Spleen (tissue), 11 donors: ENCODE results near the gene UBA7. TPM values are rescaled to one million over a fixed set of nuclear protein-coding genes. Genes with fewer than 3 reads are reported as not detected.

Experiments
- microRNA-seq, 3 donors: library from miRNA; unstranded; fragments of <30 nt; microRNA quantifications; one replicate each; pipeline versions ENCODE4 to v1.1.0, GENCODE V29; 2019 to 2020
- polyA plus RNA-seq, 3 donors: library from polyadenylated mRNA; stranded (reverse); fragments of 200-250 nt; gene quantifications; one replicate each; pipeline ENCODE4 v1.2.1, GENCODE V29; 2013
- small RNA-seq, 4 donors: library from RNA; depleted of rRNA; stranded (forward); fragments of <200 nt; gene quantifications; one replicate each; pipeline ENCODE3, GENCODE V24; 2016
- total RNA-seq, 7 donors: library from RNA; depleted of rRNA in 3 of 7; stranded (reverse); fragments of >200 nt in 3 of 7; fragmentation: NEBNext Ultra II Directional in 4 of 7; extraction: Animal tissue kit (Norgen Biotek cat#: 25700) in 4 of 7; gene quantifications; one replicate each; pipeline versions ENCODE4 v1.1.0 to v1.2.1, GENCODE V29; 2016 to 2021
- donor health status: healthy with polysubstance abuse.
- donor health status: DM: no; HTN: no; CAD: no; lungs with moderate emphysema.
- donor health status: DM: no; HTN: no; CAD: no.
- donor health status: Bipolar disorder and iron deficiency.
- donor health status: healthy.
- donor health status: DM: no; HTN: no; CAD: no.
- donor health status: DM: yes; HTN: yes; CAD: no.

UBA7 gene
- total and polyA plus RNA-seq, 10 donors, result 91.1 to 231 (median 220) TPM

Small RNA genes within 50 kb of the gene (microRNA-seq; reads per million reads assigned to microRNA genes)
- gene MIR5193, result 1.7 to 3.2 (median 2.5) reads per million in 3 donors

Small RNA genes within 50 kb of the gene (small RNA-seq; reads per million reads assigned to genes)
- 0 reads per million in 4 donors for gene COX6CP14
- 0 reads per million in 4 donors for gene RN7SL217P

Other genes with a start within 250 kb of the UBA7 start
- 10 to 100 TPM; 63.1 to 89.5 (median 78.7) TPM for gene APEH, start 139.6 kb downstream of the UBA7 start, total RNA-seq
- 10 to 100 TPM; 29.6 to 46.0 (median 42.7) TPM for gene APEH, start 139.6 kb downstream of the UBA7 start, polyA plus RNA-seq
- gene MST1, start 124.5 kb downstream of the UBA7 start, total RNA-seq, result 10 to 100 TPM; 17.0 to 26.9 (median 21.1) TPM
- gene MST1, start 124.5 kb downstream of the UBA7 start, polyA plus RNA-seq, result 10 to 100 TPM; 28.0 to 65.8 (median 43.4) TPM
- 10 to 100 TPM; 34.9 to 57.5 (median 48.1) TPM for gene RNF123, start 124.4 kb downstream of the UBA7 start, total RNA-seq
- 10 to 100 TPM; 11.6 to 22.5 (median 18.0) TPM for gene RNF123, start 124.4 kb downstream of the UBA7 start, polyA plus RNA-seq
- gene AMIGO3, start 94.3 kb downstream of the UBA7 start, total RNA-seq, result 1 to 10 TPM in 2 of 7 donors, under 1 TPM in 1, not detected in 4; 0.23 to 1.6 (median 1.4) TPM
- 1 to 10 TPM in 1 of 3 donors, under 1 TPM in 2; 0.52 to 1.1 (median 0.79) TPM for gene AMIGO3, start 94.3 kb downstream of the UBA7 start, polyA plus RNA-seq
- gene GMPPB, start 90.0 kb downstream of the UBA7 start, total RNA-seq, result 10 to 100 TPM; 24.0 to 34.3 (median 30.0) TPM
- gene GMPPB, start 90.0 kb downstream of the UBA7 start, polyA plus RNA-seq, result 10 to 100 TPM; 10.8 to 21.2 (median 11.1) TPM
- 10 to 100 TPM; 40.7 to 56.0 (median 51.4) TPM for gene IP6K1, start 27.4 kb downstream of the UBA7 start, total RNA-seq
- 10 to 100 TPM in 1 of 3 donors, 1 to 10 TPM in 2; 8.6 to 21.4 (median 9.8) TPM for gene IP6K1, start 27.4 kb downstream of the UBA7 start, polyA plus RNA-seq
- not detected for gene CDHR4, start 14.1 kb downstream of the UBA7 start, total RNA-seq
- gene CDHR4, start 14.1 kb downstream of the UBA7 start, polyA plus RNA-seq, result under 1 TPM in 2 of 3 donors, not detected in 1; 0.06 to 0.29 TPM
- gene INKA1, start 10.7 kb downstream of the UBA7 start, total RNA-seq, result 10 to 100 TPM in 3 of 7 donors, 1 to 10 TPM in 4; 2.8 to 14.9 (median 7.5) TPM
- gene INKA1, start 10.7 kb downstream of the UBA7 start, polyA plus RNA-seq, result 10 to 100 TPM; 17.3 to 30.6 (median 21.5) TPM
- gene TRAIP, start 42.6 kb upstream of the UBA7 start, total RNA-seq, result 1 to 10 TPM; 2.5 to 4.3 (median 3.9) TPM
- 1 to 10 TPM; 2.1 to 3.5 (median 2.8) TPM for gene TRAIP, start 42.6 kb upstream of the UBA7 start, polyA plus RNA-seq
- not detected for gene CAMKV, start 56.0 kb upstream of the UBA7 start, total RNA-seq
- gene CAMKV, start 56.0 kb upstream of the UBA7 start, polyA plus RNA-seq, result not detected
- gene MST1R, start 89.9 kb upstream of the UBA7 start, total RNA-seq, result 1 to 10 TPM; 1.1 to 7.7 (median 2.9) TPM
- 1 to 10 TPM; 2.8 to 3.4 (median 3.2) TPM for gene MST1R, start 89.9 kb upstream of the UBA7 start, polyA plus RNA-seq
- gene MON1A, start 115.9 kb upstream of the UBA7 start, total RNA-seq, result 1 to 10 TPM; 5.3 to 9.3 (median 7.5) TPM
- gene MON1A, start 115.9 kb upstream of the UBA7 start, polyA plus RNA-seq, result 1 to 10 TPM; 3.4 to 5.9 (median 4.5) TPM
- gene RBM6, start 126.2 kb upstream of the UBA7 start, total RNA-seq, result 100 to 1,000 TPM; 104 to 191 (median 144) TPM
- 100 to 1,000 TPM; 118 to 320 (median 303) TPM for gene RBM6, start 126.2 kb upstream of the UBA7 start, polyA plus RNA-seq